GM19099 (cell line): ENCODE data around the gene ASS1.

Experiments used
- POLR2A ChIP-seq: IDR thresholded peaks from 3 replicates; pipeline ENCODE4 v1.6.1; 2011; ENCODE audit warnings: low read depth; ENCODE audit not compliant: insufficient read length; ENCODE audit errors: extremely low read depth

The ASS1 gene

GRCh38 chr9:130444565-130445221 is at the start of gene ASS1:
TSS of gene ASS1 (plus strand) at chr9:130444961. CDS start at chr9:130452229, 7,268 bp downstream.
- no peak for TF ChIP-seq POLR2A

GRCh38 chr9:130395810-130396435 is 48.8 kb upstream of the ASS1 start:
- TF ChIP-seq POLR2A = no peak

DNA sequence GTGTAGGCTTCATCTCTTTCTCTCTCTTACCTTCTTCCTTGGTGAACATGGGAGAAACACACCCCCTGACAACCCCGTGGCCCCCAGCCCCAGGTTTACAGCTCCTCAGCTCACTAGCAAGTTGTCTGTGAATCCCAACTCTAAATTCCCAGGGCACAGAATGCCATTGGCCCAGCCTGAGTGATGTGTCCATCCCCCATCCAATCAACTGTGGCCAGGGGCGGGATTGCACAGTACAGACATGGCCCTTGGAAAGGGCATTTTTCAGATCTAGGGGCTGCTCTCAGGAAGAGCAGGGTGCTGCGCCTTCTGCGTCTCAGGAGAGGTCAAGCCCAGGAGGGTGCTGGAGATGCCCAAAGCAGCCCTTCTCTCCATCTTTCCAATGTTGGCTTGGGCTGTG is 48.2 kb upstream of the ASS1 start:
- no peak for TF ChIP-seq POLR2A

DNA sequence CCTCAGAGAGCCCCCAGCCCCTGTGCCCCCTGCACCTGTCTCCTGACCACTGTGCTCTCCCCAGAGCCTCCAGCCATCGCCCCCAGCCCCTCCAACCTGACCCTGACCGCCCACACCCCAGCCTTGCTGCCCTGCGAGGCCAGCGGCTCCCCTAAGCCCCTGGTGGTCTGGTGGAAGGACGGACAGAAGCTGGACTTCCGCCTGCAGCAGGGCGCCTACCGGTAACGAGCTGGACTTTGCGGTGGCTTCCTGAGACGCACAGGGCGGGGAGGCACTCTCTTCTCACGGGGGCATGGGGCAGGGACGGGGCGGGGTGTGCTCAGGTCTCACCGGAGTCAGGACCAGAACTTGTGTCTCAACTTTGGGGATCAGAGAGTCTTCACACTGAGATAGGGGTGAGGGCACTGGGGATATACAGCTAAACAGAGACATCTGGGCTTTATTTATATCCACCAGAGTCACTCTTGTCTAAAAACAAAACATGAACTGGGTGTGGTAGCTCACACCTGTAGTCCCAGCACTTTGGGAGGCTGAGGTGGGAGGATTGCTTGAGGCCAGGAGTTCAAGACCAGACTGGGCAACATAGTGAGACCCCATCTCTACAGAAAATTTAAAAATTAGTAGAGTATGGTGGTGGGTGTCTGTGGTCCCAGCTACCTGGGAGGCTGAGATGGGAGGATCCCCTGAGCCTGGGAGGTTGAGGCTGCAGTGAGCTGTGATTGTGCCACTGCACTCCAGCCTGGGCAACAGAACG is 46.1 kb upstream of the ASS1 start:
- no peak for TF ChIP-seq POLR2A

- no peak for TF ChIP-seq POLR2A
These were observed 45.0 kb upstream of the ASS1 start for GRCh38 chr9:130399768-130400167.

DNA sequence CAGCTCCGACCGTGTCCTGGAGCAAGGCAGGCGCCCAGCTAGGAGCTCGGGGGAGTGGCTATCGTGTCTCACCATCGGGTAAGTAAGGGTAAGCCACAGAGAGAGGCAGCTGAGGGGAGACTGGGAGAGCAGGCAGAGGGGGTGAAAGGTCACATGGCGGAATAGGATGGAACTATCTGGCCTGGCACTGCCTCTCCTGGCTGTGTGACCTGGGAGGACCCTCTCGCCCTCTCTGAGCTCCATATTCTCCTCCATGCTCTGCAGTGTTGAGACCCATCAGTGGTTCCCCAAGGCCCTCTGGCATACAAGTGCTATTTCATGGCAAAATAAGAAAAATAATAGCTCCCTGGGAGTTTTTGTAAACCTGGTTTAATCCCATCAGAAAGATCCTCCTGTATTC is 43.9 kb upstream of the ASS1 start:
- TF ChIP-seq POLR2A = no peak

- TF ChIP-seq POLR2A = no peak
These were observed 42.5 kb upstream of the ASS1 start for GRCh38 chr9:130402243-130402642.

DNA sequence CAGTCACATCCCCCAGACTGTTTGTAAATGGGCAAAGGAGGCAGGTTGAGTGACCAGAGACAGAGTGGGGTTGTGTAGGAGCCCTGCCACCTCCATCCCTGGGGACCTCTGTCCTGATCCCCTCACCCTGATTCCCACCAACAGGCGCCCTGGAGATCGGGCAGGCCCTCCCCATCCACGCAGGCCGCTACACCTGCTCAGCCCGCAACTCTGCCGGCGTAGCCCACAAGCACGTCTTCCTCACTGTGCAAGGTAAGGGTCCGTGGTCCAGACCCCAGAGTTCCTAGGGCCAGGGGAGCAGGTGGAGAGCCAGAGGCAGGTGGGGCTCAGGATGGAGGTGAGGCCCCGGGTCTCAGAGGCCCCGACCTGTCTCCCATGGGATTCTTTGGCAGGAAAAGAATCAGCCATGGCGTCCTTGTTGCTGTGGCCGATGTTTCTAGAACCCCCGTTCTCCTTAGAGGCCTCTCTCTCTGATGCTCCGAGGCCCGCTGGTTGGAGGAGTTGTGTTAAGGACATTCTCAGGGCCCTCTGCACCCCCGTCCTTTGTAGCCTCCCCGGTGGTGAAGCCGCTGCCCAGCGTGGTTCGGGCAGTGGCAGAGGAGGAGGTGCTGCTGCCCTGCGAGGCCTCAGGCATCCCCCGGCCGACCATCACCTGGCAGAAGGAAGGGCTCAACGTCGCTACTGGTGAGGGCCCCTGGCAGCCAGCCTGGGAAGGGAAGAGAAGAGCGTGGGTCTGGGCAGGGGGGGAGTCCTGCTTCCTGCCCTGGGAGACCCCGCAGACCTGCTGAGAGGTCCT is 41.9 kb upstream of the ASS1 start:
- no peak for TF ChIP-seq POLR2A

- no peak for TF ChIP-seq POLR2A
These were observed 39.0 kb upstream of the ASS1 start for GRCh38 chr9:130405657-130406257.

DNA sequence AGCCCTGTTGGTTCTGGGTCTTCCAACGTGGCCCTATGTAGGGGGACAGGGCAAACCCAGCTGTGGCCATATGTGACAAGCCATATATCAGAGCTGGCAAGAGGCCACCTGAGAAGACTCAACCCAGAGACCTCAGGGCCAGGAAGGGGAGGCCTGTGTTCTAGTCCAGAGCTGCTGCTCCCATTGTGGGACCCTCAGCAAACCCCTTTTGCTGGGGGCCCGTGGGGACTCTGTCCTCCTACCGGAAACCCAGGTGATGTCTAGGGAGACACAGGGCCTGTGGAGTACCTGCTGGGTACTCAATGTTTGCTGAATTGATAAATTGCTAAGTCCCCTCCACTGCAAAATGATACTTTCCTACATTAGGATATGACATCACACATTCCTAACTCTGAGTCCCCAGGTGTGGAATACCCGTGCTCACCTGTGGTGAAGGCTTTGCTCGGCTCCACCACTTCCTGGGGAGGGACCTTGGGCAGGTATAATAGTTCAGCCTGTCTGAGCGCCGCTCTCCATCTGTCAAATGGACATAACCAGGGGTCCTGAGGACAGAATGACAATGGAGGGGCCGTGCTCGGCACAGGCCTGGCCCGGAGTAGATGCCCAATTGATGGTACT is 38.4 kb upstream of the ASS1 start:
- TF ChIP-seq POLR2A = no peak

GRCh38 chr9:130407916-130408663 is 36.7 kb upstream of the ASS1 start:
- no peak for TF ChIP-seq POLR2A

GRCh38 chr9:130408669-130409068 is 36.1 kb upstream of the ASS1 start:
- no peak for TF ChIP-seq POLR2A

DNA sequence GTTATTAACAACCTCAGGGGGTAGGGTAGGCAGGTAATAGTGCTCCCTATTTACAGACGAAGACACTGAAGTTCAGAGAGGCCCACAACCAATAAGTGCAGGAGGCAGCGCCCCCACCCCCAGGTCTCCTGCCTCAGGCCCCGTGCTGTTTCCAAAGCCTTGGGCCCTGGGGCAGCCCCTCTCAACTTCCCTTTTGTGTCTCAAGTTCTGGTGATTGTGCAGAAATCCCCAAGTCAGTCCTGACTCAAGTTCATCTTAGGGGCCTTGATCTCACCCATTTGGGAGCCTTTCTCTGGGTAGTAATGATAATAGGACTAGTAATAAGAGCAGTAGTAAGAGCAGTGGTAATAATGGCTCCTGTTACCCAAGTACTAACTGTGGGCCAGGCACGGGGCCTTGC is 35.5 kb upstream of the ASS1 start:
- TF ChIP-seq POLR2A = no peak

GRCh38 chr9:130410443-130410842 is 34.3 kb upstream of the ASS1 start:
- TF ChIP-seq POLR2A = no peak

DNA sequence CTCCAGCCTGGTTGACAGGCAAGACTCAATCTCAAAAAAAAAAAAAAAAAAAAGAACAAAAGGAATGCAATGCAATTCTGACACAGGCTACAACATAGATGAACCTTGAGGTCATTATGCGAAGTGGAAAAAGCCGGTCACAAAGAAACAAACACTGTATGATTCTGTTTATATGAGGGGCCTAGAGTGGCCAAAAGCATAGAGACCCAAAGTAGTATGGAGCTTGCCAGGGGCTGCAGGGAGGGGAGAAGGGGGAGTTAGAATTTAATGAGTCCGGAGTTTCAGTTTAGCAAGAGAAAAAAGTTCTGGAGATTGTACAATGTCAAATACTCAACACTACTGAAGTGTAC is 33.2 kb upstream of the ASS1 start:
- no peak for TF ChIP-seq POLR2A
